Natural killer cell (primary cell): Measurements from ENCODE around the gene DSCAML1. TPM values are rescaled to one million over a fixed set of nuclear protein-coding genes. Genes with fewer than 3 reads are reported as not detected.

Source experiments
- ATAC-seq, 3 donors: fragments of 150-1000 bp in 2 of 3; fragments of 200-7000 bp in 1 of 3; cut with Tn5 transposase; 1 replicate in 1 of 3; 2 replicates in 2 of 3; pipeline ENCODE4 v1.10.0; 2021; ENCODE audit warnings: mild to moderate bottlenecking in 2 of 3, moderate library complexity in 2 of 3
- DNase-seq, 2 donors: peaks; one replicate each; pipeline versions ENCODE4 v3.0.0 to v3.0.0-alpha.2; 2013 to 2021; ENCODE audit warnings: mixed read lengths in 1 of 2
- H3K27ac ChIP-seq: one replicate; pipeline ENCODE4 v1.5.1; 2013; ENCODE audit warnings: mild to moderate bottlenecking, low read length
- H3K27me3 ChIP-seq: one replicate; pipeline ENCODE4 v1.6.1; 2013; ENCODE audit warnings: low read length; ENCODE audit not compliant: control insufficient read depth, insufficient read depth
- H3K36me3 ChIP-seq: one replicate; pipeline ENCODE4 v1.6.1; 2013; ENCODE audit warnings: low read length; ENCODE audit not compliant: control insufficient read depth, insufficient read depth
- H3K4me1 ChIP-seq: one replicate; pipeline ENCODE4 v1.6.1; 2013; ENCODE audit warnings: low read length; ENCODE audit not compliant: control insufficient read depth, insufficient read depth
- H3K4me3 ChIP-seq: one replicate; pipeline ENCODE4 v1.5.1; 2013; ENCODE audit warnings: low read length
- H3K9me3 ChIP-seq: one replicate; pipeline ENCODE4 v1.6.1; 2013; ENCODE audit warnings: low read length; ENCODE audit not compliant: control insufficient read depth, insufficient read depth
- H3K27ac Mint-ChIP-seq, 2 donors: one replicate each; pipeline ENCODE4 v1.8.0; 2022; ENCODE audit warnings: mild to moderate bottlenecking in 2 of 2, mixed read lengths in 2 of 2, moderate library complexity in 1 of 2
- H3K27me3 Mint-ChIP-seq, 2 donors: one replicate each; pipeline ENCODE4 v1.8.0; 2022; ENCODE audit warnings: low read depth in 2 of 2, mixed read lengths in 2 of 2
- H3K36me3 Mint-ChIP-seq: one replicate; pipeline ENCODE4 v1.8.0; 2022; ENCODE audit warnings: mixed read lengths
- H3K4me1 Mint-ChIP-seq, 2 donors: one replicate each; pipeline ENCODE4 v1.8.0; 2022; ENCODE audit warnings: mixed read lengths in 2 of 2
- H3K4me3 Mint-ChIP-seq: one replicate; pipeline ENCODE4 v1.8.0; 2022; ENCODE audit warnings: mild to moderate bottlenecking, moderate library complexity, mixed read lengths
- H3K9me3 Mint-ChIP-seq, 2 donors: one replicate each; pipeline ENCODE4 v1.8.0; 2022; ENCODE audit warnings: mixed read lengths in 2 of 2
- CTCF ChIP-seq: fragments of 200-600 bp; IDR thresholded peaks from one replicate; pipeline ENCODE4 v1.8.0; 2022; ENCODE audit warnings: antibody characterized with exemption
- WGBS: methylation state at CpG from one replicate; pipeline ENCODE4 v1.1.7; 2013; ENCODE audit warnings: missing lambda C conversion rate; ENCODE audit not compliant: insufficient coverage; 5-methylcytosine and 5-hydroxymethylcytosine counted together
- intact Hi-C: fragments of 100-400 bp; cut with micrococcal nuclease; formaldehyde crosslinking; loops from one replicate; pipeline ENCODE4 v1.14.2; 2022
- total RNA-seq, 4 donors: library from RNA; stranded (reverse); fragments of 120-200 nt in 1 of 4; gene quantifications; one replicate each; pipeline versions ENCODE4 v1.2.3 to v1.2.4, GENCODE V29; 2013 to 2022

The DSCAML1 gene
- total RNA-seq, 3 donors from 2014 or later (not counting 1 experiment from before 2014, with no cell fraction given) = 0.66 TPM; not detected in 2

GRCh38 chr11:117538263-117539135 is 258.5 kb downstream of the DSCAML1 start:
- 88% methylated on average over 12 of the region's 13 CpGs for WGBS
- H3K9me3 Mint-ChIP-seq = no peaks in the 10 kb centered on the region
- ATAC-seq (no peak), DNase-seq (no peak)
- no peak overlapping the region for H3K27ac Mint-ChIP-seq
- intact Hi-C loops = no loop called here
- no peak for TF ChIP-seq CTCF
- Histone ChIP-seq H3K4me1 (no peaks in the 10 kb centered on the region), H3K36me3 (no peaks in the 10 kb centered on the region), H3K27ac (no peak overlapping the region), H3K4me3 (no peak overlapping the region), H3K9me3 (no peaks in the 10 kb centered on the region), H3K27me3 (no peaks in the 10 kb centered on the region)
- H3K36me3 Mint-ChIP-seq = no peaks in the 10 kb centered on the region
- peaks cover 6 to 31% of the 10 kb centered on the region in 2 donors for H3K27me3 Mint-ChIP-seq
- H3K4me3 Mint-ChIP-seq = no peak overlapping the region
- no peaks in the 10 kb centered on the region for H3K4me1 Mint-ChIP-seq

- ATAC-seq (no peak), DNase-seq (no peak)
- no peaks in the 10 kb centered on the region for H3K36me3 ChIP-seq
- Mint-ChIP-seq H3K27ac (no peak overlapping the region), H3K4me1 (no peaks in the 10 kb centered on the region), H3K27me3 (peaks cover 6 to 25% of the 10 kb centered on the region in 2 donors), H3K4me3 (no peak overlapping the region), H3K9me3 (no peaks in the 10 kb centered on the region), H3K36me3 (no peaks in the 10 kb centered on the region)
- no peak overlapping the region for H3K4me3 ChIP-seq
- H3K4me1 ChIP-seq = no peaks in the 10 kb centered on the region
- intact Hi-C loops = no loop called here
- WGBS = 88% methylated on average over 10 of the region's 11 CpGs
- no peaks in the 10 kb centered on the region for H3K27me3 ChIP-seq
- TF ChIP-seq CTCF = no peak
- H3K9me3 ChIP-seq = no peaks in the 10 kb centered on the region
- no peak overlapping the region for H3K27ac ChIP-seq
Measured at GRCh38 chr11:117535850-117536411, 261.1 kb downstream of the DSCAML1 start.

GRCh38 chr11:117535201-117535849 is 261.7 kb downstream of the DSCAML1 start:
- DNase-seq (no peak), ATAC-seq (no peak)
- H3K4me1 ChIP-seq = no peaks in the 10 kb centered on the region
- 74% methylated on average over 19 of the region's 19 CpGs for WGBS
- Mint-ChIP-seq H3K4me1 (no peaks in the 10 kb centered on the region), H3K27me3 (peaks cover 6 to 31% of the 10 kb centered on the region in 2 donors), H3K27ac (no peak overlapping the region), H3K9me3 (no peaks in the 10 kb centered on the region), H3K4me3 (no peak overlapping the region), H3K36me3 (no peaks in the 10 kb centered on the region)
- no peak overlapping the region for H3K4me3 ChIP-seq
- no peak overlapping the region for H3K27ac ChIP-seq
- intact Hi-C loops = no loop called here
- no peak for TF ChIP-seq CTCF
- no peaks in the 10 kb centered on the region for H3K36me3 ChIP-seq
- no peaks in the 10 kb centered on the region for H3K9me3 ChIP-seq
- H3K27me3 ChIP-seq = no peaks in the 10 kb centered on the region
